Activated T-cell treated with anti-CD3 and anti-CD28 coated beads, Interleukin-2, amount 50 U/mL, for 1 hour (primary cell): ENCODE results near the gene MED22.
"Not testable (repeated sequence)": the region's sequence is repeated elsewhere in the genome, so short reads cannot be mapped to it uniquely, and the experiment has no call there.

ENCODE experiments used
- DNase-seq: peaks from one replicate; pipeline ENCODE4 v3.0.0-alpha.2; 2020

MED22 gene

GRCh38 chr9:133354766-133355165 is 6.8 kb upstream of the MED22 start:
- no peak for DNase-seq

- no peak for DNase-seq
Observed at GRCh38 chr9:133353548-133353947, 5.6 kb upstream of the MED22 start.

- DNase-seq = no peak
Observed at GRCh38 chr9:133352635-133353340, 4.9 kb upstream of the MED22 start.

GRCh38 chr9:133351908-133352634 is 4.1 kb upstream of the MED22 start:
- DNase-seq = peak; percentile 42

- DNase-seq = no peak
Observed at GRCh38 chr9:133351526-133351907, 3.6 kb upstream of the MED22 start.

- DNase-seq = no peak
Observed at GRCh38 chr9:133349965-133350616, 2.2 kb upstream of the MED22 start.

GRCh38 chr9:133348718-133349573 is 1.0 kb upstream of the MED22 start:
- no peak for DNase-seq

GRCh38 chr9:133347515-133347984 is 381 bp downstream of the MED22 start:
- DNase-seq = no peak

GRCh38 chr9:133346021-133346785 is 1.7 kb downstream of the MED22 start:
- no peak for DNase-seq

- no peak for DNase-seq
Observed at GRCh38 chr9:133345596-133345995, 2.3 kb downstream of the MED22 start.

- no peak for DNase-seq
Observed at GRCh38 chr9:133344979-133345378, 3.0 kb downstream of the MED22 start.

- DNase-seq = no peak
Observed at GRCh38 chr9:133344071-133344470, 3.9 kb downstream of the MED22 start.

GRCh38 chr9:133342570-133342969 is 5.4 kb downstream of the MED22 start:
- DNase-seq = no peak

GRCh38 chr9:133342069-133342406 is 5.9 kb downstream of the MED22 start:
- DNase-seq = no peak

GRCh38 chr9:133341369-133342068 is 6.4 kb downstream of the MED22 start:
- no peak for DNase-seq

GRCh38 chr9:133340916-133341315 is 7.0 kb downstream of the MED22 start:
- DNase-seq = no peak

GRCh38 chr9:133340256-133340655 is 7.7 kb downstream of the MED22 start:
- DNase-seq = no peak

- no peak for DNase-seq
Observed at GRCh38 chr9:133339641-133340040, 8.3 kb downstream of the MED22 start.

- peak; percentile 92 for DNase-seq
Observed at GRCh38 chr9:133335924-133336811, 11.8 kb downstream of the MED22 start, which contains the start of gene SURF6. TSS of gene SURF6 (minus strand) at chr9:133336188. CDS start at chr9:133336132, 56 bp downstream.

GRCh38 chr9:133334888-133335287 is 13.0 kb downstream of the MED22 start:
- not testable (repeated sequence) for DNase-seq
